HG02884 (cell line): ENCODE measurements around the gene APRT.

ENCODE experiments used
- ATAC-seq: cut with Tn5 transposase; IDR thresholded peaks from one replicate; pipeline ENCODE4 v1.9.1; 2021; ENCODE audit warnings: mild to moderate bottlenecking, moderate library complexity; ENCODE audit not compliant: unreplicated experiment

The APRT gene

DNA sequence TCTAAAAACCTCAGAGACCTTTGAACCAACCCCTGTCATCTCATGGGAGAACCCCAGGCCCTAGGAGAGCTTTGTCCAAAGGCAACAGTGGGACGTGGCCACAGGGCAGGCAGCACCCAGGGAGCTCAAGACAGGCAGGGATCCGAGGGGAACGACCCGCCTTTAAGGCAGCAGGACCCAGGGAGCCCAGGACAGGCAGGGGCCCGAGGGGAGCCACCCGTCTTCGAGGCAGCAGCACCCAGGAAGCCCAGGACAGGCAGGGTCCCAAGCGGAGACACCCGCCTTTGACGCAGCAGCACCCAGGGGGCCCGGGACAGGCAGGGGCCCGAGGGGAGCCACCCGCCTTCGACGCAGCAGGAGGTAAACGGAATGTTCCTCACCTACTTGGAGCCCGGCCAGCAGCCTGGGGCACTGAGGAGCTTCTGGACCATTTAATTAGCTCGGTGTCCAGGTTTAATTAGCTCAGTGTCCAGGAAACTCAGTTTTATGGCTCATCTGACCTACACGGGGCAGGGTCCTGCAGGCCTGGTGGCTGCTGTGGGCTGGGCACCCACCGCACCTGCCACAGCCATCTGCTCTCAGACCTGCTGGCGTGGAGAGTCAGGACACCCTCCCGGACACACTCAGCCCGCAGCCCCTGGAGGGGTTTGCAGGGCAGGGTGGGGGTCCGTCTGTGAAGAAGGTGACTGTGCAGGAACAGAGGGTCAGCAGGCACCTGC lies 51.1 kb downstream of the APRT start:
- ATAC-seq, result no peak

DNA sequence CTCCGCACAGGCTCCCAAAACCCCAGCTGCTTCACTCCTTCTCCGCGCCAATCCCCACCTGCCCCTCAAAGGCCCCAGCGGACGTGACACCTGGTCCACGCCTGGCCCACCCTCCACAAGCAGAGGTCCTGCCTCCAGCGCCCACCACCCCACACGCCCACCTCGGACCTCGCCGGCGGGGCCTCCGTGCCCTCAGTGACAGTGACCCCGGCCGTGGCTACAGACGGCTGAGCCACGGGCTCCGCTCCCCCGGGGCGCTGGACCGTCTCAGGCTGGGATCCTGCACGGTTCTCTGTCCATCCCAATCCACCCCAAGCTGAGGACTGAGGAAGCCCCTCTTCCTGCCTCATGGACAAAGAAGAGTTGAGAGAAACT lies 51.8 kb downstream of the APRT start:
- ATAC-seq, result no peak
